HUDEP-2 (cell line): ENCODE data around the gene FMNL2.
A peak's percentile ranks its signal among the peaks of the same experiment; 100 is the strongest.

ENCODE experiments used
- DNase-seq, 76 experiments: peaks; one replicate each; lab custom pipeline; 2025; ENCODE audit not compliant: unreplicated experiment in 76 of 76; lab: John Stamatoyannopoulos, UW

FMNL2 gene

GRCh38 chr2:152682663-152683062 is 347.7 kb downstream of the FMNL2 start:
- no peak for DNase-seq

DNA sequence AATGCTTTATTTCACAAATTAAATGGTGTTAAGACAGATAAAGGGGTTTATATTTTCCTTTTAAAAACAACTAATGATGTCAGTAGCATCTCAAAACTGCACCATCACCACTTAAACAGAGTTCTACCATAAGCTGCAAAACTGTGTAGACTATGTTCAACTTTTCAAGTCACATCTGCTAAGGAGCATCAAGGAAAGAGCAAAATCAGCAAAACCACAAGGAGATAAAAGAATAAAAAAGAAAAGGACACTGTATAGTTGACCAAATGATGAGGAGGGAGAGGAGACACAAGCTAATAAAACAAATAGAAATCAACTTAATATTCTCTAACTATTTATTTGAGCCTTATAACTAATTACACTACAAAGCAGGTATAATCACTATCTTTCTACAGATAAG is 348.4 kb downstream of the FMNL2 start:
- no peak for DNase-seq

DNA sequence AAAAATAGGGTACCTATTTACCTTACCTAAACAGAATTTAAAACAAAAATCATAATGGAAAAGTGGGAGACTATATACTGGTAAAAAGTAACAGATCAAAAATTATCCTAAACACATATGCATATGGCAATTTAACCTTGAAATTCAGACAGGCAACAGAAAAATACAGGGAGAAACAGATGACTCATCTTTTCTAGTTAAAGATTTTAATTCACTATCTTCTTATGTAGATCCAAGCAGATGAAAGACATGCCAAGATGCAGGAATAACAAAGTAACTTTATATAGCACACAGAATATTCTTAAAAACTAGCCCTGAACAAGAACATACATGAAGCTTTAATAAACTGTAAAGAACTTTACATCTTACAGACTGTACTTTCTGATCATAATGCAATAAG is 351.3 kb downstream of the FMNL2 start:
- no peak for DNase-seq

DNA sequence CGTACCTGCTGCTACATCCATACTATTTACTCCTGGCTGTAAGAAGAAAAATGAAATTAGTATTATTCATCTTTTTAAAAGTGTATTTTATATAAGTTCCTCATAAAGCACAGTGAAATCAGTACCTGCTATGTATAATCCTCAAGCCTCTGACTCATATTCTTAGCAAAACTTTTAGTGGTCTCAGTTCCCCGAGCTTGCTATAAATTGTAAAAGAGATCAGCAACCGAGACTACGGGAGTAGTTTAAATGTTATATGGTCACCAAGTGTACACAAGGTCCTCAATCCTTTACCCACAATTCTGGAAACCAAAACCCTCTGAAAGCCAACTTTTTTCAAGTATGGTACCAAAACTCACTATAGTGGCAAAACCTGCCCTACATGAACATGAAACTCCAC is 358.1 kb downstream of the FMNL2 start:
- no peak for DNase-seq

DNA sequence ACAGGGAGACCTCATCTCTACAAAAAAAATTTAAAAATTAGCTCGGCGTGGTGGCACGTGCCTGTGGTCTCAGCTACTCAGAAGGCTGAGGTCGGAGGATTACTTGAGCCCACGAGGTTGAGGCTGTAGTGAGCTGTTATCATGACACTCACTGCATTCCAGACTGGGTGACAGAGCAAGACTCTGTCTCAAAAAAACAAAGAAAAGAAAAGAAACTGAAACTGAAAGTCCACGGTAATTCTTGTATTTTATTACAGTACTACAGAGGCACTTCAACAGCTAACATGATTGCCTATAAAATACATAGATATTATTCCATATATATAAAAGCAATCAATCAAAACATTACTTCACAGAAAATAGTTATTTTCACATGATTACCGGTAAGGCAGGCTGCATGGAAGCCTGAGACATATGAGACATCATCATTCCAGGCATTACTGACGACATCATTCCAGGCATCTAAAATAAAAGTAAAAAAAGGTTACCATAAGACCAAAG is 359.2 kb downstream of the FMNL2 start:
- DNase-seq: peak in 1 of 76 experiments; percentile 3

- DNase-seq: no peak
Observed at GRCh38 chr2:152695763-152696162, 360.8 kb downstream of the FMNL2 start.

GRCh38 chr2:152696476-152696875 is 361.5 kb downstream of the FMNL2 start:
- no peak for DNase-seq
